ENCODE measurements around the gene ANKRD2. TPM values are rescaled to one million over a fixed set of nuclear protein-coding genes. Genes with fewer than 3 reads are reported as not detected.

Gene ANKRD2
- total and polyA plus RNA-seq, 10 of the 15 experiments (the other 5 are each of a cell fraction or from before 2014, with no cell fraction given), result 0.18 to 0.23 TPM; not detected in 8

- DNase-seq (ENCODE audit: low read depth, low spot score) (no peak), ATAC-seq (no peak), FAIRE-seq (no peak)
- CTCF ChIA-PET, result interaction anchor here (1.4 to 1.9 kb wide), 2 partner anchors 13 to 27 kb away, joined by 3 to 6 read pairs; partner anchors contain the start of gene ANKRD2
- Histone ChIP-seq H3K27ac (ENCODE audit: control insufficient read depth, insufficient read depth) (no peak overlapping the region), H3K36me3 (ENCODE audit: control insufficient read depth in 2 of 2, insufficient read depth in 2 of 2, low read length in 1 of 2) (no peaks in the 10 kb centered on the region), H2AFZ (ENCODE audit: control insufficient read depth, low read depth, low read length) (no peak overlapping the region), H3K9ac (ENCODE audit: control insufficient read depth, insufficient read depth, low read length) (no peak overlapping the region), H3K4me2 (ENCODE audit: control insufficient read depth, insufficient read depth) (no peak overlapping the region), H3K4me1 (ENCODE audit: control insufficient read depth, insufficient read depth, low read length) (no peaks in the 10 kb centered on the region), H3K4me3 (no peak overlapping the region), H3K27me3 (replicated peaks in 1 of 2; ENCODE audit: control insufficient read depth in 2 of 2, insufficient read depth in 2 of 2, low read length in 1 of 2) (no peaks in the 10 kb centered on the region; a peak in 1 of 4 replicates), H3K9me3 (replicated peaks; ENCODE audit: control insufficient read depth, insufficient read depth, low read length) (no peaks in the 10 kb centered on the region), H4K20me1 (ENCODE audit: control insufficient read depth, insufficient read depth) (no peaks in the 10 kb centered on the region), H3K79me2 (ENCODE audit: control insufficient read depth, insufficient read depth, low read length) (no peaks in the 10 kb centered on the region)
- POLR2A ChIA-PET, result no interaction called here
- TF ChIP-seq FOXM1 (IDR thresholded peaks at IDR 0.05; ENCODE audit: low read depth, low read length), result no peak
- TF ChIP-seq LARP7 (IDR thresholded peaks at IDR 0.05), result no peak
- in situ Hi-C loops (cut with MboI) (no loop called here), intact Hi-C loops (cut with micrococcal nuclease; ENCODE audit: unreplicated experiment) (no loop called here)
- BruUV-seq (replicated peaks), result no TSS peak
- SMC1A ChIA-PET (ENCODE audit: uncharacterized antibody, unreplicated experiment), result no interaction called here
- WGBS (ENCODE audit: insufficient coverage, insufficient replicate concordance, low lambda C conversion rate, missing lambda C conversion rate), result 61% methylated on average over 6 of the region's 6 CpGs
- RAD21 ChIA-PET (ENCODE audit: unreplicated experiment), result no interaction called here
Observed at GRCh38 chr10:97599272-97599619, 26.7 kb downstream of the ANKRD2 start.

GRCh38 chr10:97600616-97601015, 28.0 kb downstream of the ANKRD2 start:
- no peak overlapping the region for H3K4me3 ChIP-seq
- RAD21 ChIA-PET (ENCODE audit: unreplicated experiment), result no interaction called here
- H3K4me2 ChIP-seq (ENCODE audit: control insufficient read depth, insufficient read depth), result no peak overlapping the region
- POLR2A ChIA-PET, result no interaction called here
- H3K9ac ChIP-seq (ENCODE audit: control insufficient read depth, insufficient read depth, low read length), result no peak overlapping the region
- H2AFZ ChIP-seq (ENCODE audit: control insufficient read depth, low read depth, low read length), result no peak overlapping the region
- H3K9me3 ChIP-seq (replicated peaks; ENCODE audit: control insufficient read depth, insufficient read depth, low read length), result no peaks in the 10 kb centered on the region
- H3K27ac ChIP-seq (ENCODE audit: control insufficient read depth, insufficient read depth), result no peak overlapping the region
- BruUV-seq (replicated peaks), result no TSS peak
- no peak for DNase-seq (ENCODE audit: low read depth, low spot score)
- SMC1A ChIA-PET (ENCODE audit: uncharacterized antibody, unreplicated experiment), result interaction anchor here (0.7 kb wide), 1 partner anchor 62 kb away, joined by 3 read pairs; no protein-coding TSS in a partner anchor
- no peak for FAIRE-seq
- no peaks in the 10 kb centered on the region for H4K20me1 ChIP-seq (ENCODE audit: control insufficient read depth, insufficient read depth)
- no peaks in the 10 kb centered on the region for H3K79me2 ChIP-seq (ENCODE audit: control insufficient read depth, insufficient read depth, low read length)
- H3K36me3 ChIP-seq (ENCODE audit: control insufficient read depth in 2 of 2, insufficient read depth in 2 of 2, low read length in 1 of 2), result no peaks in the 10 kb centered on the region
- in situ Hi-C loops (cut with MboI) (no loop called here), intact Hi-C loops (cut with micrococcal nuclease; ENCODE audit: unreplicated experiment) (no loop called here)
- CTCF ChIA-PET, result interaction anchor here (0.7 to 1.4 kb wide), 2 partner anchors 12 to 977 kb away, joined by 3 read pairs; no protein-coding TSS in a partner anchor
- H3K27me3 ChIP-seq (replicated peaks in 1 of 2; ENCODE audit: control insufficient read depth in 2 of 2, insufficient read depth in 2 of 2, low read length in 1 of 2), result no peaks in the 10 kb centered on the region; a peak in 1 of 4 replicates
- 100% methylated on average over 1 of the region's 1 CpG for WGBS (ENCODE audit: insufficient coverage, insufficient replicate concordance, low lambda C conversion rate, missing lambda C conversion rate)
- no peak for ATAC-seq
- no peaks in the 10 kb centered on the region for H3K4me1 ChIP-seq (ENCODE audit: control insufficient read depth, insufficient read depth, low read length)
- TF ChIP-seq BCL11A (IDR thresholded peaks at IDR 0.05; ENCODE audit: low read depth, low read length) (no peak), CTCF (IDR thresholded peaks at IDR 0.05 in 2 of 3, conservative IDR thresholded peaks at IDR 0.05 in 1 of 3; ENCODE audit: control insufficient read depth in 2 of 3, extremely low read depth in 1 of 3, insufficient read depth in 1 of 3, low read depth in 3 of 3, low read length in 3 of 3) (no peak), SMAD1 (IDR thresholded peaks at IDR 0.05; ENCODE audit: low read depth, partially characterized antibody) (no peak), ZBTB40 (IDR thresholded peaks at IDR 0.05; ENCODE audit: borderline replicate concordance) (no peak), NFIC (IDR thresholded peaks at IDR 0.05; ENCODE audit: low read depth, low read length) (no peak), MEF2B (IDR thresholded peaks at IDR 0.05; ENCODE audit: partially characterized antibody, poor library complexity, severe bottlenecking) (no peak), GATAD2B (conservative IDR thresholded peaks at IDR 0.05; ENCODE audit: low read depth) (no peak), IRF3 (IDR thresholded peaks at IDR 0.05) (no peak), EED (IDR thresholded peaks at IDR 0.05; ENCODE audit: low read depth) (no peak)

Data from GM12878 (cell line).